Astrocyte of the spinal cord (primary cell): ENCODE measurements around the gene FBLN5.

Experiments used
- DNase-seq: peaks from one replicate; pipeline ENCODE4 v3.0.0; 2011; ENCODE audit warnings: low read depth, low spot score
- H3K4me3 ChIP-seq: 2 replicates; pipeline ENCODE4 v1.5.1; 2011; ENCODE audit warnings: low read depth, mild to moderate bottlenecking, low read length, moderate library complexity
- in situ Hi-C: cut with HindIII; loops from 2 replicates; pipeline ENCODE4 v1.10.0; 2017; ENCODE audit warnings: low sequenced_read_pairs
- TF ChIP-seq, protein P1 (sequence below): IDR thresholded peaks from 2 replicates; pipeline ENCODE4 v1.5.1; 2012; ENCODE audit warnings: low read depth, mild to moderate bottlenecking, low read length, inconsistent platforms

FBLN5 gene

DNA sequence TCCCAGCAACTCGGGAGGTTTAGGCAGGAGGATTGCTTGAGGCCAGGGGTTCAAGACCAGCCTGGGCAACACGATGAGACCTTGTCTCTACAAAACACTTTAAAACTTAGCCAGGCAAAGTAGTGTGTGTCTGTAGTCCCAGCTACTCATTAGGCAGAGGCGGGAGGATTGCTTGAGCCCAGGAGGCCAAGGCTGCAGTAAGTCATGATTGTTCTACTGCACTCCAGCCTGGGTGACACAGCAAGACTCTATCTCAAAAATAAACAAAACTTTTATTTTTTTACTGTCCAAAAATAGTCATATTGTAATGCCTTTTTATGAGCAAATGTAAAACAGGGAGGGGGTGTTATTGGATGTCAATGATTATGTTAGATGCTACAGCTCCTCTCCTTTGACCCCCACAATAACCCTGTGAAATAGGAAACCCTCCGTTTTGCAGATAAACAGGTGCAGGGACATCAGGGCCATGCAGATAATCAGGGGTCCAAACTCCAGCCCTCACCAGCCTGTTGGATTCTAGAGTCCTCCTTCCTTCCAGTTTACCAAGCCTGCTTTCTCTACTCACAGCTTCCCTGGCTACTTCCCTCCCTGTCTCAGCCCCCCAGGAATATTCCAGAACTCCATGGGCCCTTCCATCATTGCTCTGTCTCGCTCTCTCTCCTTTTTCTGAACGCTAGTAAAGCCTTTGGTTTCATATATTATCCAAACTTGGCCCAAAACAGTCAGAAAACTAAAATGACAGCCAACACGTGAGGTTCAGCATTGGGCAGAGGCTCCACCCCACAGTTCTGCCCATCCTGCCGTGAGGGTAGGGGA is 5.9 kb upstream of the FBLN5 start:
- in situ Hi-C loops = no loop called here
- no peak for DNase-seq
- TF ChIP-seq, protein P1, sequence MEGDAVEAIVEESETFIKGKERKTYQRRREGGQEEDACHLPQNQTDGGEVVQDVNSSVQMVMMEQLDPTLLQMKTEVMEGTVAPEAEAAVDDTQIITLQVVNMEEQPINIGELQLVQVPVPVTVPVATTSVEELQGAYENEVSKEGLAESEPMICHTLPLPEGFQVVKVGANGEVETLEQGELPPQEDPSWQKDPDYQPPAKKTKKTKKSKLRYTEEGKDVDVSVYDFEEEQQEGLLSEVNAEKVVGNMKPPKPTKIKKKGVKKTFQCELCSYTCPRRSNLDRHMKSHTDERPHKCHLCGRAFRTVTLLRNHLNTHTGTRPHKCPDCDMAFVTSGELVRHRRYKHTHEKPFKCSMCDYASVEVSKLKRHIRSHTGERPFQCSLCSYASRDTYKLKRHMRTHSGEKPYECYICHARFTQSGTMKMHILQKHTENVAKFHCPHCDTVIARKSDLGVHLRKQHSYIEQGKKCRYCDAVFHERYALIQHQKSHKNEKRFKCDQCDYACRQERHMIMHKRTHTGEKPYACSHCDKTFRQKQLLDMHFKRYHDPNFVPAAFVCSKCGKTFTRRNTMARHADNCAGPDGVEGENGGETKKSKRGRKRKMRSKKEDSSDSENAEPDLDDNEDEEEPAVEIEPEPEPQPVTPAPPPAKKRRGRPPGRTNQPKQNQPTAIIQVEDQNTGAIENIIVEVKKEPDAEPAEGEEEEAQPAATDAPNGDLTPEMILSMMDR = no peak
- H3K4me3 ChIP-seq = no peak overlapping the region

DNA sequence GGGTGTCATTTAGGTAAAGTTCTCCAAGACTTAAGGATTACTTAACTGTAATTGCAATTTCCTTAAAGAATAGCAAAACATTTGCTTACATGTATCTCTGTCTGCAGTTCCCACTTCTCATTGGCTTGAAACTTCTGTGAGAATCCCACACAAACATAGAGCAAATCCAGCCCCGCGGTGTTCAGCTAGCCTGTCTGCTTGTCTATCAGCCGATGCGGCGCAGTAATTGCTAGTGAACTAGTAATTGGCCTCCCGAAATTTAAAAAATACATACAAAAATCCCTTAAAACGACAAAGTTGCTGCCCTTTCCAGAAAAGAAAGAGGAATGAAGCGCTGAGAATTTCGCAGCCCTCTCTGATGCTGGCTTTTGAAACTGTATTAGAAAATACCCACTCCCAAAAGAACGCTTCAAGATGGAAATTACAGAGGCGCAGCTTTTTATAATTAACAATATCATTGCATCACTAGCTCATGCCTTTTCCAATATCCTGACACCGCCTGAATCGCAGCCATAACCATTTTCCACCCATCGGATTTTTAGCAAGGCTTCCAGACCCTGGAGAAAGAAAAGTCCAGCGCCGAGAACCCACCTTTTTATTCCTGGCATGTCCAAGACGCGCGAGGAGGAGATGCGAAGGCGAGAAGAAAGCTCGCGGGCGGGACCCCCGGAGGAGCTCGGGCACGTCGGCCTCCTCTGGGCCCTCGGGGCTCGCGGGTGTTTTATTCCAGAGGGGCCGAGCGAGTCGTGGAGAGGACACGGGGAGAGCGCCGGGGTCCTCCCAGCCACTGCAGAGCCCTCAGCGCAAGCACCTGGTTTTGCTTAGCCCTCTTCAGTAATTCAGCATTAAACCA is 646 bp downstream of the FBLN5 start:
- in situ Hi-C loops = no loop called here
- TF ChIP-seq, protein P1 = no peak
- peak overlapping the region; percentile 50 for H3K4me3 ChIP-seq
- peak; percentile 28 for DNase-seq

DNA sequence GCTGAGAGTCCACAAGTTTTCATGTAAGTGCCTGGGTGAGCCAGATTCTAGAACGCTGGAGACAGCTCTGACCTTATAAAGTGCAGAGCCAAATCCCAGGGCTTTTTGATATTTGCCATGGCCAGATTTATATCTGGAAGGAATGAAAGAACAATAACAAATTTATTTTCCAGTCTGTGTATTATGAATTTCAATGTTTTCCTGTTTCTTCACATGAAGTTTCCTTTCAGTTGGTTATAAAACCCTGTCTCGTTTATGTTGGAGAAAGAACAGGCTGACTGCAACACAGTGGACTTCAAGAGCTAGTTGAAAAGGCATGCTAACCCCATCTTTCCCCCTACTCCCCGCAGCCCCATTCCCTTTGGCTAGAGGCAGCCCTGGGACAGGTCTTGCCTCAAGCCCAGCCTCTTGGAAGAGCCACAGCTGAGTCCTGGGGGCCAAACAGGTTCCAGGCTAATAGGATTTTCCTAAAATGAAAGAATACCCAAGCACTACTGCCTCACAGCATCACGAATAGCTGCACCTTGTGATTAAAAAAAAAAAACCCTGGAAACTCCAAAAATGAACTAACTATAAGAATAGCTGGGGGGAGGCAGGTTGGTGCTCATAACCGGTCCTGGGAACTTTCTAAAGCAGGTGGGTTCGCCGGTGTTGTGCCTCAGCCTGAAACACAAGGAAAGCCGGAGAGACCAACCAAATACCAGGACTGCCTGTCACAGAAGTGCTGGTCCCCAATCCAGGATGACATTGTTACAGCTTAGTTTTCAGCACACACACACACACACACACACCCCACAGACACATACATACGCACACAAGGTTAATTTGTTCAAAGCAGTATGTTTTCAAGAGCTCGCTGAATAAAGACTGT is 1.5 kb downstream of the FBLN5 start:
- peak overlapping the region; percentile 50 for H3K4me3 ChIP-seq
- no peak for DNase-seq
- TF ChIP-seq, protein P1 = no peak
- in situ Hi-C loops = no loop called here

DNA sequence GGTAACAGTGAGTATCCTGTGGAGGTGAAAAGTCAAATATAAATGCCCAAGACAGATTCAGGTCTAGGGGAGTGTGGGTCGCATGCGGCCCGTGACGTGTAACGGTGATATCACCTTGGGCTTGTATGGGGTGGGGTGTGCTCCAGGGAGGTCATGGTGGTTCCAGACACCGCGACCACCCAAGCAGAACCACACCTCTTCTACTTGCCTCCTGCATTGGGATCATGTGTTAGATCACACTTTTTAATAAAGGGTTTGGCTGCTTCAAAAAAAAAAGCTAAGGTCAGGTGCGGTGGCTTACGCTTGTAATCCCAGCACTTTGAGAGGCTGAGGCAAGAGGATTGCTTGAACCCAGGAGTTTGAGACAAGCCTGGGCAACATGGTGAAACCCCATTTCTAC is 4.5 kb downstream of the FBLN5 start:
- in situ Hi-C loops = no loop called here
- H3K4me3 ChIP-seq = no peak overlapping the region
- no peak for DNase-seq
- TF ChIP-seq, protein P1 = no peak

DNA sequence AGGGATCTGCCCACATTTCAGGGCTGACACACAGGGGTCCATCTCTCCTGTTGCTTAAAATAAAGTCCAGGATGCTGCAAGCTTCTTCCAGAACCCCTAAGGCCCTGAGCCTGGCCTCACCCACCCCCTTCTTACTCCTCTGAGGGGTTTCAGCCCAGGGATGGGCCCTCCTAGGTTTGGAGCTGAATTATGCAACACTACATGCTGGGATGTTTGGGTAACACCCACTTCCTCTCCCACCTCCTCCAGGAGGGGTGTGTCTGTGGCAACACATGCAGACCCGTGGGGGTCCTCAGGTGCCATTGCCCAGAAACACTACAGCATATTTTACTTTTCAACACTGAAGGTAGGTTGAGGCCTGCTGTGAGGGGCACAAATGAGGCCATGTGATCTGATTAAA is 5.4 kb downstream of the FBLN5 start:
- no peak for DNase-seq
- in situ Hi-C loops = no loop called here
- H3K4me3 ChIP-seq = no peak overlapping the region
- TF ChIP-seq, protein P1 = no peak

DNA sequence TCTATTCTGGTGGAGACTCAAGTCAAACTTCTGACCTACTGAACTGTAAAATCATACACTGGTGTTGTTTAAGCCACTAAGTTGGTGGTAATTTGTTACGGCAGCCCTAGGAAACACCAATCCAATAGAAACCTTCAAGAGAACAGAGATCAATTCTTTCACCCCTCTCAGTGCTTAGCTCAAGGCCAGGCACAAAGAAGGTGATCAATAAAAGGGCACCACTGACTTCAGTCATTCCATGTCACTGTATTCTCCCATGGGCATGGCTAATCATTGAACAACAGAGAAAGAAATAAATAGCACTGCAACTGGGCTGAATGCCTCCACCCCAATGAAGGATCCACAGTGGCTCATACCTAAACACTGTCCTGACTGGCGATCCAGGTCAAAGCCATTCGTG is 7.3 kb downstream of the FBLN5 start:
- TF ChIP-seq, protein P1 = no peak
- no peak for DNase-seq
- H3K4me3 ChIP-seq = no peak overlapping the region
- in situ Hi-C loops = no loop called here
